HepG2 (cell line): Measurements from ENCODE around the gene ADCY5. TPM values are rescaled to one million over a fixed set of nuclear protein-coding genes. Genes with fewer than 3 reads are reported as not detected.

Experiments
- ATAC-seq: fragments of 200-7000 bp; cut with Tn5 transposase; 3 replicates; pipeline ENCODE4 v1.9.1; 2020; ENCODE audit warnings: mild to moderate bottlenecking, moderate library complexity
- BruUV-seq: library from RNA; stranded (reverse); fragments of 400-500 nt; replicated peaks from 2 replicates; lab custom pipeline; 2021; lab: Mats Ljungman, UMichigan
- CTCF ChIA-PET: fragments of 300-600 bp; formaldehyde crosslinking; extraction: SDS; loops from one replicate; lab custom pipeline; 2021; ENCODE audit warnings: low total read pairs, inconsistent platforms, low intra/inter-chr PET ratio; lab: Yijun Ruan, JAX
- POLR2A ChIA-PET: fragments of 350-600 bp; sonication (Branson Sonifier 250); formaldehyde crosslinking; loops from one replicate; lab custom pipeline; 2020; ENCODE audit warnings: antibody characterized with exemption, inconsistent platforms; lab: Yijun Ruan, JAX
- DNase-seq: peaks from one replicate; pipeline ENCODE4 v3.0.0-alpha.2; 2015; ENCODE audit warnings: low spot score
- FAIRE-seq: peaks from 3 replicates; lab custom pipeline; 2011; peaks lifted over from hg19 to GRCh38; lab: Jason Lieb, UNC
- H2AFZ ChIP-seq: one replicate; pipeline ENCODE4 v1.6.1; 2011; ENCODE audit warnings: low read length, inconsistent platforms
- H3K27ac ChIP-seq: fragments of 300-600 bp; 3 replicates; pipeline ENCODE4 v1.8.0; 2011; ENCODE audit warnings: mixed run types, mild to moderate bottlenecking, mixed read lengths, low read length, inconsistent platforms; ENCODE audit not compliant: insufficient read depth; ENCODE audit errors: extremely low read length
- H3K27me3 ChIP-seq, 2 experiments: fragments of 200-600 bp in 1 of 2; 2 replicates in 1 of 2; 3 replicates in 1 of 2; pipeline versions ENCODE4 v1.6.0 to v1.8.0; 2011; ENCODE audit warnings: low read length in 2 of 2, mild to moderate bottlenecking in 2 of 2, moderate library complexity in 2 of 2, inconsistent platforms in 1 of 2; ENCODE audit not compliant: insufficient read depth in 2 of 2, control insufficient read depth in 1 of 2
- H3K36me3 ChIP-seq, 2 experiments: fragments of 200-600 bp in 1 of 2; replicated peaks in 1 of 2; 2 replicates in 1 of 2; 3 replicates in 1 of 2; pipeline versions ENCODE4 v1.5.1 to v1.8.0; 2011; ENCODE audit warnings: low read length in 2 of 2, inconsistent platforms in 1 of 2; ENCODE audit not compliant: insufficient read depth in 2 of 2, control insufficient read depth in 1 of 2
- H3K4me1 ChIP-seq: 2 replicates; pipeline ENCODE4 v1.5.1; 2012; ENCODE audit warnings: low read length, inconsistent platforms; ENCODE audit not compliant: insufficient read depth
- H3K4me2 ChIP-seq: 2 replicates; pipeline ENCODE4 v1.6.0; 2011; ENCODE audit warnings: low read depth, low read length, inconsistent platforms
- H3K4me3 ChIP-seq, 3 experiments: fragments of 200-600 bp in 1 of 3; sonication (generic), shearing (Covaris generic) in 1 of 3; replicated peaks in 1 of 3; 2 replicates each; pipeline ENCODE4 v1.5.1; 2011 to 2016; ENCODE audit warnings: low read length in 3 of 3, inconsistent platforms in 2 of 3, low read depth in 2 of 3, mild to moderate bottlenecking in 2 of 3, control low read depth in 1 of 3, mixed read lengths in 1 of 3; ENCODE audit not compliant: insufficient read depth in 1 of 3
- H3K79me2 ChIP-seq: one replicate; pipeline ENCODE4 v1.6.1; 2011; ENCODE audit warnings: low read length, inconsistent platforms; ENCODE audit not compliant: insufficient read depth
- H3K9ac ChIP-seq: 2 replicates; pipeline ENCODE4 v1.6.0; 2011; ENCODE audit warnings: mild to moderate bottlenecking, low read depth, low read length, inconsistent platforms; ENCODE audit not compliant: insufficient read depth
- H3K9me3 ChIP-seq: 2 replicates; pipeline ENCODE4 v1.5.1; 2012; ENCODE audit warnings: mild to moderate bottlenecking, low read length
- H4K20me1 ChIP-seq: 2 replicates; pipeline ENCODE4 v1.6.0; 2011; ENCODE audit warnings: inconsistent platforms, mild to moderate bottlenecking, low read length, moderate library complexity; ENCODE audit not compliant: insufficient read depth
- ARID3A ChIP-seq: IDR thresholded peaks from 2 replicates; pipeline ENCODE4 v1.6.1; 2012; ENCODE audit warnings: low read depth, low read length, improper control_type of control experiment
- E2F1 ChIP-seq: sonication (generic); formaldehyde crosslinking; IDR thresholded peaks from 2 replicates; pipeline ENCODE4 v1.5.0; 2020; ENCODE audit warnings: missing genetic modification reagents
- EHMT2 ChIP-seq: fragments of 200-600 bp; sonication (generic); IDR thresholded peaks from 2 replicates; pipeline ENCODE4 v1.7.0; 2017; ENCODE audit warnings: antibody characterized with exemption, low read depth, low read length, borderline replicate concordance
- LCORL ChIP-seq, 2 experiments: fragments of 450-650 bp in 1 of 2; sonication (generic) in 1 of 2; formaldehyde crosslinking in 1 of 2; IDR thresholded peaks; 2 replicates each; pipeline versions ENCODE4 v1.5.0 to v1.6.1; 2017 to 2020; ENCODE audit warnings: antibody characterized with exemption in 1 of 2, missing genetic modification reagents in 1 of 2
- NCOA5 ChIP-seq: sonication (generic); formaldehyde crosslinking; IDR thresholded peaks from 2 replicates; pipeline ENCODE4 v1.4.0; 2020; ENCODE audit warnings: missing genetic modification reagents
- NR2C2 ChIP-seq: sonication (generic); formaldehyde crosslinking; IDR thresholded peaks from 2 replicates; pipeline ENCODE4 v1.4.0; 2020; ENCODE audit warnings: missing genetic modification reagents, mild to moderate bottlenecking, moderate library complexity, borderline replicate concordance
- REPIN1 ChIP-seq: sonication (generic); formaldehyde crosslinking; IDR thresholded peaks from 2 replicates; pipeline ENCODE4 v1.8.0; 2022; ENCODE audit warnings: missing genetic modification reagents, low read depth, mild to moderate bottlenecking, borderline replicate concordance
- SKIL ChIP-seq: sonication (generic); formaldehyde crosslinking; IDR thresholded peaks from 2 replicates; pipeline ENCODE4 v1.8.0; 2022; ENCODE audit warnings: missing genetic modification reagents, mild to moderate bottlenecking, moderate library complexity, borderline replicate concordance
- SMAD3 ChIP-seq: sonication (generic); formaldehyde crosslinking; IDR thresholded peaks from 2 replicates; pipeline ENCODE4 v1.4.0; 2020; ENCODE audit warnings: missing genetic modification reagents
- SMC3 ChIP-seq: IDR thresholded peaks from 2 replicates; pipeline ENCODE4 v1.6.1; 2011; ENCODE audit warnings: low read length, improper control_type of control experiment
- TFDP1 ChIP-seq: IDR thresholded peaks from 2 replicates; pipeline ENCODE4 v1.6.1; 2016; ENCODE audit warnings: missing compliant biosample characterization, missing genetic modification reagents, borderline replicate concordance
- WIZ ChIP-seq: sonication (generic); formaldehyde crosslinking; IDR thresholded peaks from 2 replicates; pipeline ENCODE4 v1.5.1; 2020; ENCODE audit warnings: mild to moderate bottlenecking, missing genetic modification reagents
- ZNF503 ChIP-seq: sonication (generic); formaldehyde crosslinking; IDR thresholded peaks from 2 replicates; pipeline ENCODE4 v1.4.0; 2020; ENCODE audit warnings: missing genetic modification reagents
- ZNF709 ChIP-seq: sonication (generic); formaldehyde crosslinking; IDR thresholded peaks from 2 replicates; pipeline ENCODE4 v1.5.0; 2020; ENCODE audit warnings: mild to moderate bottlenecking, missing genetic modification reagents
- WGBS: methylation state at CpG from one replicate; pipeline ENCODE4 v1.1.6; 2017; ENCODE audit warnings: low lambda C conversion rate; 5-methylcytosine and 5-hydroxymethylcytosine counted together
- in situ Hi-C: cut with HindIII; loops from 2 replicates; pipeline ENCODE4 v1.10.0; 2017; ENCODE audit warnings: low pct_unique_long_range_greater_than_20kb; ENCODE audit not compliant: extremely low pct_ligation_motif_present
- intact Hi-C: fragments of 100-400 bp; cut with micrococcal nuclease; formaldehyde crosslinking; loops from one replicate; pipeline ENCODE4 v1.10.0; 2022; ENCODE audit not compliant: unreplicated experiment
- polyA plus RNA-seq, 8 experiments: library from polyadenylated mRNA; depleted of rRNA in 3 of 8; stranded (reverse) in 7 of 8; unstranded in 1 of 8; fragments of >200 nt; fragmentation: Illumina TruSeq in 4 of 8; extraction: Trizol in 4 of 8; gene quantifications; 2 replicates each; pipeline versions ENCODE4 v1.2.1 to v1.2.3, GENCODE V29; 2011 to 2016; ENCODE audit warnings: low read depth in 4 of 8, missing spikeins in 1 of 8, mixed read lengths in 1 of 8; ENCODE audit not compliant: insufficient read depth in 1 of 8
- total RNA-seq, 5 experiments: library from RNA; depleted of rRNA; stranded (reverse); fragments of >200 nt; fragmentation: Illumina TruSeq; extraction: Trizol; gene quantifications; 2 replicates each; pipeline ENCODE4 v1.2.3, GENCODE V29; 2016; ENCODE audit warnings: low read depth in 1 of 5

The ADCY5 gene
- total and polyA plus RNA-seq, 2 of the 13 experiments (the other 11 are each of a cell fraction or from before 2014, with no cell fraction given): not detected

- in situ Hi-C loops: no loop called here
- 20% methylated on average over 3 of the region's 6 CpGs for WGBS
- ChIA-PET CTCF (no interaction called here), POLR2A (no interaction called here)
- BruUV-seq: no TSS peak
- intact Hi-C loops: no loop called here
- no peak overlapping the region for H3K9ac ChIP-seq
- peaks cover 19% of the 10 kb centered on the region for H3K4me1 ChIP-seq
- H3K79me2 ChIP-seq: no peaks in the 10 kb centered on the region
- ATAC-seq: no peak
- no peak overlapping the region for H2AFZ ChIP-seq
- no peaks in the 10 kb centered on the region for H4K20me1 ChIP-seq
- no peak for TF ChIP-seq LCORL (IDR thresholded peaks at IDR 0.05)
- no peak for TF ChIP-seq LCORL (CRISPR knock-in tag; IDR thresholded peaks at IDR 0.05)
- no peak for TF ChIP-seq SMC3
- no peak for TF ChIP-seq WIZ (CRISPR knock-in tag)
- no peak for TF ChIP-seq NCOA5 (CRISPR knock-in tag)
- no peak for TF ChIP-seq EHMT2
- no peak for TF ChIP-seq REPIN1 (CRISPR knock-in tag)
- TF ChIP-seq ZNF503 (CRISPR knock-in tag): no peak
- TF ChIP-seq NR2C2 (CRISPR knock-in tag): no peak
- TF ChIP-seq ARID3A: no peak
- no peak for TF ChIP-seq E2F1 (CRISPR knock-in tag)
- TF ChIP-seq TFDP1: no peak
- TF ChIP-seq SMAD3 (CRISPR knock-in tag): no peak
- no peak for TF ChIP-seq ZNF709 (CRISPR knock-in tag)
- no peak for TF ChIP-seq SKIL
- peaks cover 0 to 34% of the 10 kb centered on the region in 2 experiments; a peak in 3 of 5 replicates for H3K27me3 ChIP-seq
- no peak overlapping the region for H3K27ac ChIP-seq
- no peaks in the 10 kb centered on the region for H3K36me3 ChIP-seq
- H3K4me2 ChIP-seq: no peak overlapping the region
- H3K4me3 ChIP-seq: no peak overlapping the region
- DNase-seq: no peak
- no peak for FAIRE-seq
- H3K9me3 ChIP-seq: no peaks in the 10 kb centered on the region
These were observed 2.2 kb downstream of the ADCY5 start for GRCh38 chr3:123446610-123447109.
